ENCODE measurements around the gene IL4R.
"Not testable (repeated sequence)": the region's sequence is repeated elsewhere in the genome, so short reads cannot be mapped to it uniquely, and the experiment has no call there.

Gene IL4R

DNA sequence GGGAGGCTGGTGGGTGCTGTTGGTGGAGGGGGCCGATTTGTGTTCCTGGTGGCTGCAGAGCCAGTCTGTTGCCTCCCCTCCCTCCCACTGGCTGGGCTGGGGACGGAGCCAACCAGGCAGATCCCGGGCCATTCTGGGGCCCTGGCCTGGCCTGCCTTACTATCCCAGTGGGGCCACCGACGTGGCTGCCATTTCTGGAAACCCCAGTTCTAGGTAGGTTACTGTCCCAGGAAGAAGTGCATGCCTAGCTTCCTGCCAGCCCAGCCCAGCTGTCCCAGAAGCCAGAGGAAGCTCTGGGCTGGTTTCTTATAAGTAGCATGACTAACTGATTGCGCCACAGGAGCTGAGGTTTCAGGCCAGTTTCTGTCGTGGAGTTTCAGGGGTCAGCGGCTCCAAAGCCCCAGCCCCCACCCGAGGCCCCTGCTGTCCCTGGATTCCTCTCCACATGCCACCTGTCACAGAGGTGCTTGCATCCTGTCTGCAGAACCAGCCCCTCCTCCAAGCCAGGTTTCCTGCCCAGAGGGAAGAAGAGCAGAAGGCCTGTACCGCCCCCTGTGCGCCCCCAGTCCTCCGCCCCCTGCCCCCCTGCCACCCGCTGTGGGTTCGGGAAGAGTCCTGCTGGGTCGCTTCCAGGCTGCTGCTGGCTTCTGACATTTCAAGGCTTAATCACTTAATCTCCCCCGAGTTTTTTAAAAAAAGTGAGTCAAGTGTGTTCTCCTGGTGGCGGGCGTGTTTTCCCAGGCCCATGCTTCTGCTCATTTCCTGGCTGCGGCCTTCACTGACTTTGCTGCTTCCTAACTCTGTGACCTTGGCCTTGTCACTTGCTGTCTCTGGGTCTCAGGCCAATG, 13.2 kb downstream of the IL4R start:
- Mint-ChIP-seq H3K36me3 (ENCODE audit: low read depth) (peaks cover 4% of the 10 kb centered on the region), H3K27ac (peak overlapping the region; percentile 8 to 75 (median 68)), H3K27me3 (ENCODE audit: low read depth) (no peaks in the 10 kb centered on the region), H3K4me1 (peaks cover 32% of the 10 kb centered on the region), H3K4me3 (no peak overlapping the region), H3K9me3 (no peaks in the 10 kb centered on the region)
- TF ChIP-seq, protein P1, sequence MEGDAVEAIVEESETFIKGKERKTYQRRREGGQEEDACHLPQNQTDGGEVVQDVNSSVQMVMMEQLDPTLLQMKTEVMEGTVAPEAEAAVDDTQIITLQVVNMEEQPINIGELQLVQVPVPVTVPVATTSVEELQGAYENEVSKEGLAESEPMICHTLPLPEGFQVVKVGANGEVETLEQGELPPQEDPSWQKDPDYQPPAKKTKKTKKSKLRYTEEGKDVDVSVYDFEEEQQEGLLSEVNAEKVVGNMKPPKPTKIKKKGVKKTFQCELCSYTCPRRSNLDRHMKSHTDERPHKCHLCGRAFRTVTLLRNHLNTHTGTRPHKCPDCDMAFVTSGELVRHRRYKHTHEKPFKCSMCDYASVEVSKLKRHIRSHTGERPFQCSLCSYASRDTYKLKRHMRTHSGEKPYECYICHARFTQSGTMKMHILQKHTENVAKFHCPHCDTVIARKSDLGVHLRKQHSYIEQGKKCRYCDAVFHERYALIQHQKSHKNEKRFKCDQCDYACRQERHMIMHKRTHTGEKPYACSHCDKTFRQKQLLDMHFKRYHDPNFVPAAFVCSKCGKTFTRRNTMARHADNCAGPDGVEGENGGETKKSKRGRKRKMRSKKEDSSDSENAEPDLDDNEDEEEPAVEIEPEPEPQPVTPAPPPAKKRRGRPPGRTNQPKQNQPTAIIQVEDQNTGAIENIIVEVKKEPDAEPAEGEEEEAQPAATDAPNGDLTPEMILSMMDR (IDR thresholded peaks at IDR 0.05; ENCODE audit: unreplicated experiment in 3 of 3), result no peak

DNA sequence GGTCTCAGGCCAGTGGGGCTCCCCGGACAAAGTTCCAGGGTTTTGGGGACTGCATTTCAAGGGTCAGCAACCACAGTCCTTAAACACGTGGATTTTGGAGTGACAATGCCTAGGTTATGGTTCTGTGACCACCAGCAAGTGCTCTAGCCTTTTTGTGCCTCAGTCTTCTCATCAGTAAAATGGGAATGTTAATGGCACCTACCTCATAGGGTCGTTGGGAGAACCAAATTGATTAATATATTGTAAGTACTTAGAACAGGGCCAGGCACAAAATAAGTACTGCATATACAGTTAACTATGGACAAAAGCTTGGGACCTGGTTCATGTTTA, 13.8 kb downstream of the IL4R start:
- peaks cover 8% of the 10 kb centered on the region for H3K36me3 Mint-ChIP-seq (ENCODE audit: low read depth)
- TF ChIP-seq, protein P1 (IDR thresholded peaks at IDR 0.05; ENCODE audit: unreplicated experiment in 3 of 3), result no peak
- H3K27me3 Mint-ChIP-seq (ENCODE audit: low read depth), result no peaks in the 10 kb centered on the region
- H3K9me3 Mint-ChIP-seq, result no peaks in the 10 kb centered on the region
- peaks cover 32% of the 10 kb centered on the region for H3K4me1 Mint-ChIP-seq
- H3K4me3 Mint-ChIP-seq, result no peak overlapping the region
- peak overlapping the region; percentile 8 to 75 (median 68) for H3K27ac Mint-ChIP-seq

DNA sequence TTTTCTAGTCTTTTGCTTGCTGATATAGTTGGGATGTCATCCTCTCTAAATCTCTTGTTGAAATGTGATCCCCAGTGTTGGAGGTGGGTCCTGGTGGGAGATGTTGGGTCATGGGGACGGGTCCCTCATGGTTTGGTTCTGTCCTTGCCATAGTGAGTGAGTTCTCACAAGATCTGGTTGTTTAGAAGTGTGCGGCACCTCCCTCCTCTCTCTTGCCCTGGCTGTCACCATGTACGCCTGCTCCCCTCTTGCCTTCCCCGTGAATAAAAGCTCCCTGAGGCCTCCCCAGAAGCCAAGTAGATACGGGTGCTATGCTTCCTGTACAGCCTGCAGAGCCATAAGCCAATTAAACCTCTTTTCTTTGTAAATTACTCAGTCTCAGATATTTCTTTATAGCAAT, 15.2 kb downstream of the IL4R start:
- Mint-ChIP-seq H3K9me3 (no peaks in the 10 kb centered on the region), H3K27ac (peak overlapping the region in 1 of 3 experiments; percentile 67), H3K36me3 (ENCODE audit: low read depth) (peaks cover 13% of the 10 kb centered on the region), H3K4me1 (peaks cover 32% of the 10 kb centered on the region), H3K4me3 (no peak overlapping the region), H3K27me3 (ENCODE audit: low read depth) (no peaks in the 10 kb centered on the region)
- TF ChIP-seq, protein P1 (IDR thresholded peaks at IDR 0.05; ENCODE audit: unreplicated experiment in 3 of 3), result no peak

DNA sequence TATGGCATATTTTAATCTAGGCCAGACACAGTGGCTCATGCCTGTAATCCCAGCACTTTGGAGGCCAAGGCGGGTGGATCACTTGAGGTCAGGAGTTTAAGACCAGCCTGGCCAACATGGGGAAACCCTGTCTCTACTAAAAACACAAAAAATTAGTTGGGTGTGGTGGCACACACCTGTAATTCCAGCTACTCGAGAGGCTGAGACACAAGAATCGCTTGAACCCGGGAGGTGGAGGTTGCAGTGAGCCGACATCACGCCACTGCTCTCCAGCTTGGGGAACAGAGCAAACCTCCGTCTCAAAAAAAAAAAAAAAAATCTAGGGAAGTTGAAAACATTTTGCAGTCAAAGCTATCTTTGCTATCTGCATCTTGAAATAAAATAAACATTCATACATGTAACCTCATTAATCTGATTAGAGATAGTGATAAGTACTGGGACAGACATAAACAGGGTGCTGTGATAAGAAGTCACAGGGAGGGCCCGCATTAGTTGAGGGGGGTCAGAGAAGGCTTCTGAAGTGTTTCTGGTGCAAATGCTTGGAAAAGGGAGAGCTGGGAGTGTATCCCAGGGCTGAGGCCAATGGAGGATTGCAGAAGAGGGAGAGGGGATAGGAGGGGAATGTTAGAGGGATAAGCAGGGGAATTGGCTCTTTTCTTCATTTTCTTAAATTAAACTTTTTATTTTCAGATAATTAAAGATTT, 15.8 kb downstream of the IL4R start:
- H3K4me3 Mint-ChIP-seq; H3K9me3 Mint-ChIP-seq; H3K27me3 Mint-ChIP-seq (ENCODE audit: low read depth): not testable (repeated sequence)
- Mint-ChIP-seq H3K36me3 (ENCODE audit: low read depth) (peaks cover 13% of the 10 kb centered on the region), H3K4me1 (peaks cover 32% of the 10 kb centered on the region), H3K27ac (peak overlapping the region in 2 of 3 experiments; percentile 40 to 67)

DNA sequence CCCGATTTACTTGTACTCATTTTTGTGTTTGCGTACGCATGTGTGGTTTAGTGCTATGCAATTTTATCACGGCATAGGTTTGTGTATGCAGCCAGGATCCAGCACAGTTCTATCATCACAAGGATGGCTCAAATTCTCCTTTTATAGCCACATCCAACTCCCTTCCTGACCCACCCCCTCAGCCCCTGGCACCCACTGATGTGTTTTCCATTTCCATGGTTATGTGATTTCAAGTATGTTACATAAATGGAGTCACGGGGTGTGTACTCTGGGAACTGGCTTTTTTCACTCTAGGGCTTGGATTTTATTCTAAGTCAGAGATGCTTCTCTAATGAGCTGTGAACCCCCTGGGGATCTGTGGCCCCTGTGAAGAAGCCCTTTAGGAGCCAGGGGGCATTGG, 16.8 kb downstream of the IL4R start:
- H3K27me3 Mint-ChIP-seq (ENCODE audit: low read depth), result no peaks in the 10 kb centered on the region
- peak overlapping the region in 2 of 3 experiments; percentile 41 to 52 for H3K27ac Mint-ChIP-seq
- TF ChIP-seq, protein P1 (IDR thresholded peaks at IDR 0.05; ENCODE audit: unreplicated experiment in 3 of 3), result no peak
- H3K9me3 Mint-ChIP-seq, result no peaks in the 10 kb centered on the region
- H3K4me3 Mint-ChIP-seq, result no peak overlapping the region
- peaks cover 38% of the 10 kb centered on the region for H3K4me1 Mint-ChIP-seq
- H3K36me3 Mint-ChIP-seq (ENCODE audit: low read depth), result peaks cover 13% of the 10 kb centered on the region

DNA sequence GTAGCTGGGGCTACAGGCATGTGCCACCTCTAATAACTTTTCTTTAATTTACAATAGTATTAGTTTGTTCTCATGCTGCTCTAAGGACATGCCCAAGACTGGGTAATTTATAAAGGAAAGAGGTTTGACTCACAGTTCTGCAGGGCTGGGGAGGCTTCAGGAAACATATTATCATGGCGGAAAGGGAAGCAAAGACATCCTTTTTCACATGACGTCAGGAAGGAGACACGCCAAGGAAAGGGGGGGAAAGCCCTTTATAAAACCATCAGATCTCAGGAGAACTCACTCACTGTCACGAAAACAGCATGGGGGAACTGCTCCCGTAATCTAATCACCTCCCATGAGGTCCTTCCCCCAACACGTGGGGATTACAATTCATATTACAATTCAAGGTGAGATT, 18.3 kb downstream of the IL4R start:
- TF ChIP-seq, protein P1 (IDR thresholded peaks at IDR 0.05; ENCODE audit: unreplicated experiment in 3 of 3), result no peak
- Mint-ChIP-seq H3K36me3 (ENCODE audit: low read depth) (peaks cover 14% of the 10 kb centered on the region), H3K4me1 (peaks cover 31% of the 10 kb centered on the region), H3K27ac (peak overlapping the region in 1 of 3 experiments; percentile 43), H3K4me3 (no peak overlapping the region), H3K27me3 (ENCODE audit: low read depth) (no peaks in the 10 kb centered on the region), H3K9me3 (no peaks in the 10 kb centered on the region)

All from nephron (organoid).